Body of pancreas (tissue), 4 donors: ENCODE data around the gene SULT1A3. TPM values are rescaled to one million over a fixed set of nuclear protein-coding genes. Genes with fewer than 3 reads are reported as not detected.

Source experiments
- ATAC-seq: fragments of 150-250 bp; one replicate; pipeline ENCODE4 v1.9.1; 2016
- DNase-seq, 4 donors: peaks; one replicate each; pipeline ENCODE4 v3.0.0-alpha.2; 2019
- H3K27ac ChIP-seq, 4 donors: fragments of 200-600 bp; sonication (generic); 1 replicate in 3 of 4; 2 replicates in 1 of 4; pipeline versions ENCODE4 v1.5.1 to v1.6.1; 2016 to 2019; ENCODE audit warnings: mild to moderate bottlenecking in 1 of 4, mixed read lengths in 1 of 4, moderate library complexity in 1 of 4
- H3K27me3 ChIP-seq, 2 donors: fragments of 200-600 bp; sonication (generic); one replicate each; pipeline ENCODE4 v1.6.0; 2016; ENCODE audit warnings: mild to moderate bottlenecking in 1 of 2
- H3K36me3 ChIP-seq, 2 donors: fragments of 200-600 bp; sonication (generic); replicated peaks in 1 of 2; 2 replicates each; pipeline ENCODE4 v1.5.1; 2016; ENCODE audit warnings: low read depth in 2 of 2; ENCODE audit not compliant: insufficient read depth in 1 of 2
- H3K4me1 ChIP-seq: fragments of 200-600 bp; sonication (generic); one replicate; pipeline ENCODE4 v1.6.0; 2016
- H3K4me3 ChIP-seq, 2 donors: fragments of 200-600 bp; sonication (generic); 1 replicate in 1 of 2; 2 replicates in 1 of 2; pipeline ENCODE4 v1.5.1; 2016 to 2019
- H3K9me3 ChIP-seq, 3 donors: fragments of 200-600 bp; sonication (generic); 1 replicate in 2 of 3; 2 replicates in 1 of 3; pipeline ENCODE4 v1.5.1; 2016
- CTCF ChIP-seq, 7 experiments: fragments of 450-650 bp in 4 of 7; fragments of 200-600 bp in 3 of 7; sonication (generic) in 3 of 7; IDR thresholded peaks; one replicate each; pipeline ENCODE4 v1.5.1; 2016 to 2019; ENCODE audit warnings: antibody characterized with exemption in 7 of 7
- POLR2A ChIP-seq, 3 donors: fragments of 450-650 bp; IDR thresholded peaks; one replicate each; pipeline ENCODE4 v1.6.1; 2016; ENCODE audit warnings: antibody characterized with exemption in 3 of 3, mild to moderate bottlenecking in 2 of 3
- whole genome bisulfite sequencing, 2 donors: methylation state at CpG; one replicate each; pipeline ENCODE4 v1.1.5; 2017; 5-methylcytosine and 5-hydroxymethylcytosine counted together
- intact Hi-C: fragments of 100-400 bp; cut with DNase I; formaldehyde crosslinking; loops from one replicate; pipeline ENCODE4 v1.15.1; 2023
- total RNA-seq, 2 donors: library from RNA; depleted of rRNA; stranded (reverse); fragments of >200 nt; gene quantifications; one replicate each; pipeline ENCODE4 v1.1.0, GENCODE V29; 2016

SULT1A3 gene
- total RNA-seq, 2 donors from 2014 or later, result 5.7 to 63.3 TPM

GRCh38 chr16:30184096-30184890 lies 14.8 kb upstream of the SULT1A3 start:
- Histone ChIP-seq H3K27ac (peak overlapping the region in 2 of 4 donors; percentile 36 to 78), H3K9me3 (no peaks in the 10 kb centered on the region), H3K4me3 (peak overlapping the region in 1 of 2 donors; percentile 1), H3K27me3 (no peaks in the 10 kb centered on the region), H3K4me1 (peaks cover 17% of the 10 kb centered on the region), H3K36me3 (no peaks in the 10 kb centered on the region)
- TF ChIP-seq CTCF (IDR thresholded peaks at IDR 0.05), result no peak
- no peak for TF ChIP-seq POLR2A (IDR thresholded peaks at IDR 0.05)
- DNase-seq (peak; percentile 15 to 41 (median 20)), ATAC-seq (no peak)
- intact Hi-C loops, result no loop called here
- 3 to 35% methylated on average over 6 to 24 of the region's 24 CpGs for WGBS, 2 donors

GRCh38 chr16:30184891-30185682 lies 14.0 kb upstream of the SULT1A3 start:
- Histone ChIP-seq H3K9me3 (no peaks in the 10 kb centered on the region), H3K27ac (peak overlapping the region in 2 of 4 donors; percentile 17 to 53), H3K27me3 (no peaks in the 10 kb centered on the region), H3K4me1 (peaks cover 17% of the 10 kb centered on the region), H3K36me3 (no peaks in the 10 kb centered on the region), H3K4me3 (no peak overlapping the region)
- intact Hi-C loops, result no loop called here
- DNase-seq (peak in 2 of 4 donors; percentile 11 to 12), ATAC-seq (no peak)
- TF ChIP-seq CTCF (IDR thresholded peaks at IDR 0.05), result no peak
- TF ChIP-seq POLR2A (IDR thresholded peaks at IDR 0.05), result no peak
- WGBS, 2 donors, result 72 to 88% methylated on average over 4 to 13 of the region's 13 CpGs

- no peaks in the 10 kb centered on the region for H3K27me3 ChIP-seq
- H3K36me3 ChIP-seq, result no peaks in the 10 kb centered on the region
- no peak for TF ChIP-seq POLR2A (IDR thresholded peaks at IDR 0.05)
- no peak for TF ChIP-seq CTCF (IDR thresholded peaks at IDR 0.05)
- peak; percentile 19 to 69 (median 32) for DNase-seq
- H3K9me3 ChIP-seq, result no peaks in the 10 kb centered on the region
- WGBS, 2 donors, result 66 to 79% methylated on average over 6 to 14 of the region's 15 CpGs
- ATAC-seq, result no peak
- H3K27ac ChIP-seq, result peak overlapping the region in 2 of 4 donors; percentile 17 to 53
- no peak overlapping the region for H3K4me3 ChIP-seq
- peaks cover 17% of the 10 kb centered on the region for H3K4me1 ChIP-seq
- intact Hi-C loops, result no loop called here
These were observed 13.2 kb upstream of the SULT1A3 start for GRCh38 chr16:30185683-30186421.

- no peaks in the 10 kb centered on the region for H3K9me3 ChIP-seq
- TF ChIP-seq POLR2A (IDR thresholded peaks at IDR 0.05) (no peak), CTCF (IDR thresholded peaks at IDR 0.05) (no peak)
- ATAC-seq, result no peak
- intact Hi-C loops, result no loop called here
- 73% methylated on average over 9 of the region's 9 CpGs; no CpG with 5 or more reads in 1 of the 2 donors for WGBS, 2 donors
- H3K4me1 ChIP-seq, result peaks cover 17% of the 10 kb centered on the region
- peak overlapping the region in 2 of 4 donors; percentile 17 to 53 for H3K27ac ChIP-seq
- H3K4me3 ChIP-seq, result no peak overlapping the region
- H3K36me3 ChIP-seq, result no peaks in the 10 kb centered on the region
- no peaks in the 10 kb centered on the region for H3K27me3 ChIP-seq
- no peak for DNase-seq
These were observed 12.6 kb upstream of the SULT1A3 start for GRCh38 chr16:30186444-30186781.
